Choroid plexus epithelial cell (primary cell): ENCODE data around the gene KRT25.
"Not testable (repeated sequence)": the region's sequence is repeated elsewhere in the genome, so short reads cannot be mapped to it uniquely, and the experiment has no call there.

Source experiments
- DNase-seq: peaks from one replicate; pipeline ENCODE4 v3.0.0-alpha.2; 2010; ENCODE audit warnings: low read depth
- H3K4me3 ChIP-seq: 2 replicates; pipeline ENCODE4 v1.5.1; 2011; ENCODE audit warnings: low read depth, mild to moderate bottlenecking, control low read depth, low read length, moderate library complexity
- CTCF ChIP-seq: conservative IDR thresholded peaks from 2 replicates; pipeline ENCODE4 v1.5.1; 2011; ENCODE audit warnings: low read depth, mild to moderate bottlenecking, control low read depth, inconsistent platforms, low read length, moderate library complexity

KRT25 gene

GRCh38 chr17:40763752-40764151 is 8.6 kb upstream of the KRT25 start:
- no peak for TF ChIP-seq CTCF
- no peak overlapping the region for H3K4me3 ChIP-seq
- DNase-seq, result no peak

GRCh38 chr17:40760105-40761016 is 5.2 kb upstream of the KRT25 start:
- no peak for TF ChIP-seq CTCF
- no peak overlapping the region for H3K4me3 ChIP-seq
- no peak for DNase-seq

GRCh38 chr17:40753804-40754203 is 1.3 kb downstream of the KRT25 start:
- TF ChIP-seq CTCF, result no peak
- DNase-seq, result no peak
- no peak overlapping the region for H3K4me3 ChIP-seq

GRCh38 chr17:40751065-40751464 is 4.1 kb downstream of the KRT25 start:
- no peak for DNase-seq
- TF ChIP-seq CTCF, result no peak
- no peak overlapping the region for H3K4me3 ChIP-seq

GRCh38 chr17:40750391-40750790 is 4.7 kb downstream of the KRT25 start:
- H3K4me3 ChIP-seq, result no peak overlapping the region
- DNase-seq, result no peak
- TF ChIP-seq CTCF, result no peak

GRCh38 chr17:40748666-40749065 is 6.5 kb downstream of the KRT25 start:
- DNase-seq, H3K4me3 ChIP-seq: not testable (repeated sequence)

- H3K4me3 ChIP-seq, result no peak overlapping the region
- DNase-seq, result no peak
- no peak for TF ChIP-seq CTCF
Observed at GRCh38 chr17:40738553-40738952, 16.6 kb downstream of the KRT25 start.
